Esophagus squamous epithelium (tissue), 4 donors: ENCODE measurements around the gene CACNA1B.

Source experiments
- CTCF ChIP-seq, 6 experiments: fragments of 450-650 bp in 4 of 6; fragments of 200-600 bp in 2 of 6; sonication (generic) in 2 of 6; IDR thresholded peaks; one replicate each; pipeline ENCODE4 v1.5.1; 2016 to 2019; ENCODE audit warnings: antibody characterized with exemption in 6 of 6, mild to moderate bottlenecking in 4 of 6, moderate library complexity in 4 of 6
- POLR2A ChIP-seq, 4 donors: fragments of 450-650 bp; IDR thresholded peaks; one replicate each; pipeline ENCODE4 v1.6.1; 2017; ENCODE audit warnings: antibody characterized with exemption in 4 of 4, mild to moderate bottlenecking in 4 of 4, moderate library complexity in 3 of 4

GRCh38 chr9:138082918-138083636 lies 205.5 kb downstream of the CACNA1B start:
- TF ChIP-seq CTCF (IDR thresholded peaks at IDR 0.05) (no peak), POLR2A (IDR thresholded peaks at IDR 0.05) (no peak)
